Esophagus mucosa (tissue), 1 donor: ENCODE measurements around the gene RAB1B. TPM values are rescaled to one million over a fixed set of nuclear protein-coding genes. Genes with fewer than 3 reads are reported as not detected.
A peak's percentile ranks its signal among the peaks of the same experiment; 100 is the strongest.
"Not testable (repeated sequence)": the region's sequence is repeated elsewhere in the genome, so short reads cannot be mapped to it uniquely, and the experiment has no call there.

ENCODE experiments used
- ATAC-seq: fragments of 200-7000 bp; cut with Tn5 transposase; one replicate; pipeline ENCODE4 v1.9.1; 2020
- total RNA-seq: library from RNA; stranded (reverse); gene quantifications from one replicate; pipeline ENCODE4 v1.2.4, GENCODE V29; 2023
- donor health status: DM: yes; HTN: yes; CAD: no.

RAB1B gene
- total RNA-seq, 1 donor from 2014 or later, result 145 TPM

DNA sequence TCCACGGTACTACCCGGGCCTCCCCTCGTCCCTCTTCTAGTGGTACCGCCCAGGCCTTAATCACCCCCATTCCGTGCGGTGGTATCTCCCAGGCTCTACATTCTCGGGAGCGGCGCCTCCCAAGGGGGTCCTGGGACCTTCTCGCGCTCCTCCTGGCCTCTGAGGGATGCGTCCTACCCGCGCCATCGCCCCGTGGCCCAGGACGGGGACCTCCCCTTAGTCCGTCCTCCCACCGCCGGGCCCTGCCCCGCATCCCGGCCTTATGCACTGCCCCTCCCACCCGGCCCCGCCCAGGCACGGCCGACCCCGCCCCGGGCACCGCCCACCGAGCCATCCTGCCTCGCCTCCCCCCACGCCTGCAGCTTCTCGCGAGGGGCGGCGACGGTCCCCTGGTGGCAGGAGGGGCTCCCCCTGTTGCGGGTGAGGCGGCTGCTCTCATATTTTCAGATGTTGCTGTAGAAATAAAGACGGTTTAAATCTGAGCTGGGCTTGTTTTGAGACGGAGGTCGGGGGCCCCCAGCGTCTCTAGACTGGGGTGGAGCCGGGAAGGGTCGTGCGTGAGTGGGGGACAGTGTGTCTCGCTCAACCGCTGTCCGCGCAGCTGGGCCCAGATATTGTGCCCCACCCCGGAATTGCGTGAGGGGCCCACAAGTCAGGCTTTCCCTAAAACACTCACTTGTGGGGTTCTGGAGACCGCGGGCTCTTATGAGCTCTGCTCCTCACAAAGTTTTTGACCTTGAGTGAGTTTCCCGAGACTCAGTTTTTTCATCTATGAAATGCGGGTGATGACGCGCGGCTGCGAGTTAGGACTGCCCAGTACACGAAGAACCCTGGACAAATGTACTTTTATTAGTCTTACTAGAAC, 828 bp upstream of the RAB1B start:
- ATAC-seq, result peak; percentile 76

DNA sequence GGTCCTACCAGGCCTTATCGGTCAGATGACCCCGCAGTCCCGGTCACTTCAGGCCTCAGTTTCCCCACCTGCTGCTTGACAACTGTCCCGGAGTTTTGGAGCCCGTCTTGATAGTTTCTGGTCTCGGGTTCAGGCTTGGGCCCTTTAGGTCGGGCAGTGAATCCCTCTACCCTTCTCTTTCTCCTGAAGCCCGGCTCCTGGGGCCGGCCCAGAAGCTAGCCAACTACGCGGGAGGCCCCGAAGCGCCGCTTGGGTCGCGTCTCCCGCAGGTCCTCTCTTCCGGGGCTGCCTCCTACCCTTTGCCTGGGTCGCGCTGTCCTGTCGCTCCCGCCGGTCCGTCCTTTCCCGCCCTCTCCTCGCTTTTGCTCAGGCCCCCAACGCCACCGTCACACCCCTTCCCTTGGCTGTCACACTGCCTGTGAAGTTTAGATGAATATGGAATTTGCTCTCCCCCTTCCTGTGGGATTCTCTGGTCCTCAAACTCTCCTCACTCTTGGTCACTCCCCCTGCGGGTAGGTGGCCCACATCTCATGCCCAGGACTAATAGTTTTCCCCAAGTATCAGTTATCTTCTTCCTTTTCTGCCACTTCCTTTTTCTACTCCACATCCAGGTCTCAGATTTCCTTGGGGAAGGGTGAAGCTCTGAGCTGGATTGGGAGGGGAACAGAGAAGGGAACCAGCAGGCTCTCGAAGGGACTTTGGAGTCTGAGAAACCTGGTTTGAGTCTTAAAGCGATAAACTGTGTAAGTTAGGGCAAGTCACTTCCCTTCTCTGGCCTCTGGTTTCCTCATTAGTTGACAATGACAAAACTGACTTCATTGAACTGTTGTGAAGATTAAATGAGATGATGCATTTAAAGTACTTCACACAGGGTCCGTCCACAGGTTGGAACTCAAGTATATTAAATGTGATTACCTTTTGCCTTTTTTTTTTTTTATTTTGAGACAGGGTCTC, 790 bp downstream of the RAB1B start:
- ATAC-seq, result no peak

DNA sequence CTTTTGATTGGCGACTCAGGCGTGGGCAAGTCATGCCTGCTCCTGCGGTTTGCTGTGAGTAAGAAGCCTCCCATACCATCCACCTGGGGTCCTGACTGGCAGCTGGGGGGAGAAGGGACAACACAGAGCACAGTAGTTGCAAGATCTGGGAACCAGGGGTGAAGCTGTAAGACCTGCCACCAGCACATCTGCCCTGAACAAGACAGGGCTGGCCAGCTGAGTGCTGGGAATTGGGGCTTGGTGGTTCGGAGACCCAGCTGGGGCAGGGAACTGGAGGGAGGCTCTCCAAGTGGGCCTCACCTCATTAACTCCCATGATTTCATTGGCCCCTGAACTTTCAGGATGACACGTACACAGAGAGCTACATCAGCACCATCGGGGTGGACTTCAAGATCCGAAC, 3.4 kb downstream of the RAB1B start:
- no peak for ATAC-seq

DNA sequence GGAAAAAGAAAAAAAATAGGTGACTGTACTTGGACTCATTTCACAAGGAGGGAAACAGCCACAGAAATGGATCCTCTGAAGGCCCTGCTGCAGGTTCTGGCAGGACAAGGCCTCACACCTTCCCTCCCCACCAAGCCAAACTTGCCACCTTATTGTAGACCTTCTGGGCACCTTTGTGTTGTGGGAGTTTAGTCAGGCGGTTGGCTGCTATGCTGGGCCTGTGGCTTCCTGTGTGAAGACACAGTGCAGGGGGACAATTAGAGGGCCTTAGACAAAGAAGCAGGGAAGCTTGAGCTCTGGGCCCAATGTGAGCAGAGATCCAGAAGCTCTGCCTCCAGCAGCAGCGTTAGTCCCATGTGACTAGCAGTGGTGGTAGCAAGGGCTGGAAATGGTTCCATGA, 4.2 kb downstream of the RAB1B start:
- no peak for ATAC-seq

DNA sequence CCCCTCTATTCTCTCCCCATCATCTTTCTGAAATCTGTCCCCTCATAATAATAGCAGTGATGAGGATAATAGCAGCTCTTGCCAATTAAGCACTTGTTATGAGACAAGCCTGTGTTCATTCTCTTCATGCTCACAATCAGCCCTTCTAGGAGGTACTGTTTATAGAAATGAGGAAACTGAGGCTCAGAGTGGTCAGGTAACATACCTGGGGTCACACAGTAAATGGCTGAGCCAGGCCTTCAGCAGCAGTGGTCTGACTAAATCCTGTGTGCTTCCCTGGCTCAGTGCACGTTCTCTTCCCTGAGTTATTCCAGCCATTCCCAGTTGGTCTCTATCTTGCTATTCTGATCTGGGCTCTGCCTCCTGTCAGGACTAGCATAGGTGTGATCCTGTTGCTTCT, 5.8 kb downstream of the RAB1B start:
- no peak for ATAC-seq

DNA sequence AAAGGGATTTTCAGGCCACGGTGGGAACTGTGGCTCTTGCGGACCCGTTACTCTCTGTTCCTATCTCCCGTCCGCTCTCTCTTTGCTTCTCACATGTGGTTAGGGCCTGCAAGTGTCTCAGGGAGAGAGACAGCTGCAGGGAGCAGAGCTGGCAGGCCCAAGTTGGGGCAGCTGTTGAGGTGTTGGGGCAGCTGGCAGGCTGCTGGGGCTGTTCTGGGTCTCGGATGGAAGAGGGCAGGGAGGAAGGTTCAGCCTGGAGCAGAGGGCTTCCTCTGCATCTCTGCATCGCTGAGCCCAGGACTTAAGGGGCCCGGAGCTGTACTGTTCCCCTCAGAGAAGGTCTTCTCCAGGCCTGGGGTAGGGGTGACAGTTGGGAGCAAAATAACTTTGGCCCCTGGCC, 7.0 kb downstream of the RAB1B start:
- ATAC-seq, result no peak

DNA sequence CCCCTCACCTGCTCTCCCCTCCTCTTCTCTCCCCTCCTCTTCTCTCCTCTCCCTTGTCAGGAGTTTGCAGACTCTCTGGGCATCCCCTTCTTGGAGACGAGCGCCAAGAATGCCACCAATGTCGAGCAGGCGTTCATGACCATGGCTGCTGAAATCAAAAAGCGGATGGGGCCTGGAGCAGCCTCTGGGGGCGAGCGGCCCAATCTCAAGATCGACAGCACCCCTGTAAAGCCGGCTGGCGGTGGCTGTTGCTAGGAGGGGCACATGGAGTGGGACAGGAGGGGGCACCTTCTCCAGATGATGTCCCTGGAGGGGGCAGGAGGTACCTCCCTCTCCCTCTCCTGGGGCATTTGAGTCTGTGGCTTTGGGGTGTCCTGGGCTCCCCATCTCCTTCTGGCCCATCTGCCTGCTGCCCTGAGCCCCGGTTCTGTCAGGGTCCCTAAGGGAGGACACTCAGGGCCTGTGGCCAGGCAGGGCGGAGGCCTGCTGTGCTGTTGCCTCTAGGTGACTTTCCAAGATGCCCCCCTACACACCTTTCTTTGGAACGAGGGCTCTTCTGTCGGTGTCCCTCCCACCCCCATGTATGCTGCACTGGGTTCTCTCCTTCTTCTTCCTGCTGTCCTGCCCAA, 7.7 kb downstream of the RAB1B start:
- no peak for ATAC-seq

DNA sequence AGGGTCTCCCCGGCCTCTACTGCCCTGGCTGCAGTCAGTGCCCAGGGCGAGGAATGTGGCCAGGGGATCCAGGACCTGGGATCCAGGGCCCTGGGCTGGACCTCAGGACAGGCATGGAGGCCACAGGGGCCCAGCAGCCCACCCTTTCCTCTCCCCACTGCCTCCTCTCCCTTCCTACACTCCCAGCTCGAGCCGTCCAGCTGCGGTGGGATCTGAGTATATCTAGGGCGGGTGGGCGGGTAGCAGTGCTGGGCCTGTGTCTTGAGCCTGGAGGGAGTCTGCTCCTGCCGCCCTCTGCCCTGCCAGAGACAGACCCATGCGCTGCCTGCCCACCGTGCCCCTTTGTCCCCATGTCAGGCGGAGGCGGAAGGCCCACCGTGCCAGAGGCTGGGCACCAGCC, 8.2 kb downstream of the RAB1B start:
- ATAC-seq, result not testable (repeated sequence)

DNA sequence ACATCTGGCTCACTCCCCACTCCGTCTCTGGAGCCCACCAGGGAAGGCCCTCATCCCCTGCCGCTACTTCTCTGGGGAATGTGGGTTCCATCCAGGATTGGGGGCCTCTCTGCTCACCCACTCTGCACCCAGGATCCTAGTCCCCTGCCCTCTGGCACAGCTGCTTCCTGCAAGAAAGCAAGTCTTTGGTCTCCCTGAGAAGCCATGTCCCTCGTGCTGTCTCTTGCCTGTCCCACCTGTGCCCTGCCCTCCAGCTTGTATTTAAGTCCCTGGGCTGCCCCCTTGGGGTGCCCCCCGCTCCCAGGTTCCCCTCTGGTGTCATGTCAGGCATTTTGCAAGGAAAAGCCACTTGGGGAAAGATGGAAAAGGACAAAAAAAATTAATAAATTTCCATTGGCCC, 8.6 kb downstream of the RAB1B start:
- ATAC-seq, result not testable (repeated sequence)

DNA sequence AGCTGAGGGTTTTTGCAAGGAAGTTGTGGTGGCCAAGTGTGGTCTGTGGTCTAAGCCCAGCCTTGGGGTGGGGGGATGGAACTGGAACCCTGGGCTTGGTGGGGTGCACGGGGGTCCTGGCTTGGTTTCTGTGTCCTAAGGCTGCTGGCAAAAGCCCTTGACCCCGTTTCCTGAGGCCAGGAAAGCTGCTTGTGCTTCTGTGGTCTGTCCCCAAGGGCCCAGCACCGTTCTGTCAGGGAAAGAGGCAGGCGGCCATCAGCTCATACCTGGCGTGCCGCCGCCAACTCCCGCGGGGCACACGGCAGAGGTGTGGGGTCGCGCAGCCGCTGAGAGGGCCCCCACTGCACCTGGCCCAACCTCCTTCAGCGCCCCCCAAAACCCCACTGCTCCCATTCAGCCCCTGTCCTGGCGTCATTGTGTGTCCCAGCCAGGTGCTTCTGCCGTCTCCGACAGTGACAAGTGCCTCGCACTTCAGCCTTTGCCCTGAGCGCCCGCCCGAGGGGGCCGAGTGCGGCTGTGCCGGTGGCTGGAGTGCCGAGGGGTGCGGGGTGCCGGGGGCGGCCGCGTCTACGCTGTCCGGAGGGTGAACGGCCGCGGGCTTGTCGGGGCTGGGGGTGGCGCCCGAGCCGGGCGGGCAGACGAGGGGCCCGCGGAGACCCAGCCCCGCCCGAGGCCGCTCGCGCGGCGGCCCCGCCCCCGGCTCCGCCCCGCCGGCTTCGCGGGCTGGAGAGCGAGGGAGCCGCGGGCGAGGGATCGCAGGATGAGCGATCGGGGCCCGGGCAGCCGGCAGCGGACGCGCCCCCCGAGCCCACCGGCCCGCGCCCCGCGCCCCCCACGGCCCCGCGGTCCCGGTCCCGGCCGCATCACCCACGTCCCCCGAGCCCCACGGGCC, 9.3 kb downstream of the RAB1B start, which contains the start of gene CNIH2:
CNIH2 (plus strand) TSS at position 705 of the 892 bp plus-strand sequence. CDS start 282 bp downstream, outside the sequence.
- no peak for ATAC-seq

DNA sequence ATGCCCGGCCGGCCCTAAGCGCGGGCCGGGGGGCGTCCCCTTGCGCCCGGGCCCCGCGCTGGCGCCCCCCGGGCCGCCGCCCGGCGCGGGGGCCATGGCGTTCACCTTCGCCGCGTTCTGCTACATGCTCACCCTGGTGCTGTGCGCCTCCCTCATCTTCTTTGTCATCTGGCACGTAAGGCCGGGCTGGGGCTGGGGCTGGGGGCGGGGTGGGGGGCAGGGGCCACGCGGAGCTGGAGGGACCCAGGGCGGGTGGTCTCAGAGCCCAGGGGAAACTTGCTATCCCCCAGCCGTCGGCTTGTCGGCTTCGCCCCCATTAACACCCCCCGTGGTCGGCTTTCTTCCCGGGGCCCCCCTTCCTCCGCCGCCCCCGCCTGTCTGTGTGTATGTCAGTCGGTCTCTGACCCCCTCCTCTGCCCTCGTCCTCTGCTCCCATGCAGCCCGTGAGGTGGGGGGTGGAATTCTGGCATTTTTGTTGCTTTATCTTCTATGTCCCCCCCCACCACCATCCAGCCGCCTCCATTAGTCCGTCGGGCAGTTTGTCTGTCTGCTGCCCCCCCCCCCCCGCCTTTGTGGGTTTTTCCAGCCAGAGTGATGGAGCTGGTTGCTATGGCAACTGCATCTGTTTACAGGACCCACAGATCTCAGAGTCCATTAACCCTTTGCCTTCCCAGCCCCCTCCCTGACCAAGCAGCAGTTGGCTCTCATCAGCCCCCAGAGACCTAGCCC, 10.1 kb downstream of the RAB1B start:
- ATAC-seq, result no peak

DNA sequence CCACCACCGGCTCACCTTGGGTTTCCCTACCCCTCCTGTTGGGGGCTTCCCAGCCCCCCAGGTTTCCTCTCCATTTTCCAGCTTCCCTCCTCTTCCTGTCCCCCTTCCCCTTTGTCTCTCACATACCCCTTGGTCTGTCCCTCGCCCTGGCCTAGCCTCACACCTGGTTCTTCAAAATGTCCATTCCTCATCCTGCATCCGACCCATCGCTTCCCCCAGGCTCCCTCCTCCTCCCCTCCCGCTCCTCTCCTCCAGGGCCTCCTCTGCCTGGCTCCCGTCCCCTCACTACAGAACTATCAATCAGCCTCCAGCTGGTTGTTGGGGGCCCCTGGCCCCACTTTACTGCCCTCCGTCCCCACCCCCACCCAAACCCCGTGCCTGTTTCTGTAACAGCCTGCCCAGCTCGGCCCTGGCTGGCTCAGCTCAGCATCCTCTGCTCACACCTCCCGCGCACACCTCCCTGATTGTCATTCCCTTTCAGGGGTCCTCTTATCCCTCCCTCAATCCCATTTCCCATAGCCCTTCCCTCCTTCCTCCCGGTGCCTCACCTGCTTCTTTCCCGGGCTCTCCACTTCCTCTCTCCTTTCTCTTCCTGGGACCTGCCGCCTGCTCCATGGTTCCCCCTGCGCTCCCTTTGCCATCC, 10.8 kb downstream of the RAB1B start:
- ATAC-seq, result no peak

DNA sequence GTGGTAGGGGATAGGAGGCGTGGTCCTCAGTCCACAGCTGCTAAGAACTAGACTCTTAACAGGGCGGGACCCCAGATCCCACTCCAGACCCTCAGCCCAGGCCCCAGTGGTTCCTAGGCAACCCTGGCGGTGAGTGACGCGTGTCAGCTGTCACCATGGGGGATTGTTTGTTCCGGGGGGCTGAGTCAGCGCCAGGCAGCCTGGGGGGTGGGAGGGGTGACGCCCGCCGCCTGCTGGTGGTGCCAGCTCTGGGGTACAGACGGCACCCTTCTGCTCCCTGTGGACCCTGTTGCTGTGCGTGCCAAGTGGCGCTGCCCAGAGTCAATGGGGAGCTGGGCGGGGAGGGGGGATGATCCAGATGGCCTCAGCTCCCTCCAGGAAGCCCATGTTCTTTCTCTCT, 12.0 kb downstream of the RAB1B start:
- ATAC-seq, result no peak

DNA sequence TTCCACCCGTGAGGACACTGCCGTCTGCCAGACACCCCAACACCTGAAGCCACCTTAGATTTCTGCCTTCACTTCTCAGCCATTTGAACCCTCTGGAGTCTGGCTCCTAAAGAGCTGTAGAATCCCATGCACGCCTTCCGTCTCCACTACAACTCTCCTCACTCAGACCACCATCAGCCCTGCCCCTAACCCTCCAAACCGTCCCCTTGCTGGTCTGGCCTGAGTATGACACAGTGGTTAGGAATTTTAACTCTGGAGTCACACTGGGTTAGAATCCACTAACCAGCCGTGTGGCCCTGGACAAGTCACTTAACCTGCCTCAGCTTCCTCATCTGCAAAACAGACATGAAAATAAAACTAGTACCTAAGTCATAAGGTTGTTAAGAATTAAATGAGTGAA, 12.6 kb downstream of the RAB1B start:
- no peak for ATAC-seq

DNA sequence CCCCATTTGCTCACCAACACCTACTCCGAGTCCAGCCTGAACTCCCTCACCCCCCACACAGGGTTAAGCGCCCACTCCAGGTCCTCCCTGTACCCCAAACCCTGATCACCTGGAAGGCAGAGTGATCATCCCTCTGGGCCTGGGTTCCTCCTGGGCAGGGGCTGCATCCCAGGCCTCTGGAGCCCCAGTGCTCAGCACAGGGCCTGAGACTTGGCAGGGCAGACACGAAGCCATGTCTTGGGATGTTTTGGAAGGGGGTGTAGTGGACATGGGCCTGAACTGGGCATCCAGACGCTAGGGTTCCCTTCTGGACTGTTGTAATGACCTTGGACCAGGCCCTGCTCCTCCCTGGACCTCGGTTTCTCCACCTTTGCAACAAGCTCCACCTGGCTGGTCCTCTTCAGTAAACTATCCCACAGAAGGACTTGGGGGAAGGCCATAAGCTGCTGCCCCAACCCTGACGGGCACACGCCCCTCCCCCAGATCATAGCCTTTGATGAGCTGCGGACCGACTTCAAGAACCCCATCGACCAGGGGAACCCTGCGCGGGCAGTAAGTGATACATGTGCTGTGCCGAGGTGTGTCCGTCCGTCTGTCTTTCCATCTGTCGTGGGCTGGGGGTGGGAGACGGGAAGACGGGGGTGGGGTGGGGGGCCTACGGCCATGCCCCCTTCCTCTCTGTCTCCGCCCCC, 13.5 kb downstream of the RAB1B start:
- ATAC-seq, result no peak

DNA sequence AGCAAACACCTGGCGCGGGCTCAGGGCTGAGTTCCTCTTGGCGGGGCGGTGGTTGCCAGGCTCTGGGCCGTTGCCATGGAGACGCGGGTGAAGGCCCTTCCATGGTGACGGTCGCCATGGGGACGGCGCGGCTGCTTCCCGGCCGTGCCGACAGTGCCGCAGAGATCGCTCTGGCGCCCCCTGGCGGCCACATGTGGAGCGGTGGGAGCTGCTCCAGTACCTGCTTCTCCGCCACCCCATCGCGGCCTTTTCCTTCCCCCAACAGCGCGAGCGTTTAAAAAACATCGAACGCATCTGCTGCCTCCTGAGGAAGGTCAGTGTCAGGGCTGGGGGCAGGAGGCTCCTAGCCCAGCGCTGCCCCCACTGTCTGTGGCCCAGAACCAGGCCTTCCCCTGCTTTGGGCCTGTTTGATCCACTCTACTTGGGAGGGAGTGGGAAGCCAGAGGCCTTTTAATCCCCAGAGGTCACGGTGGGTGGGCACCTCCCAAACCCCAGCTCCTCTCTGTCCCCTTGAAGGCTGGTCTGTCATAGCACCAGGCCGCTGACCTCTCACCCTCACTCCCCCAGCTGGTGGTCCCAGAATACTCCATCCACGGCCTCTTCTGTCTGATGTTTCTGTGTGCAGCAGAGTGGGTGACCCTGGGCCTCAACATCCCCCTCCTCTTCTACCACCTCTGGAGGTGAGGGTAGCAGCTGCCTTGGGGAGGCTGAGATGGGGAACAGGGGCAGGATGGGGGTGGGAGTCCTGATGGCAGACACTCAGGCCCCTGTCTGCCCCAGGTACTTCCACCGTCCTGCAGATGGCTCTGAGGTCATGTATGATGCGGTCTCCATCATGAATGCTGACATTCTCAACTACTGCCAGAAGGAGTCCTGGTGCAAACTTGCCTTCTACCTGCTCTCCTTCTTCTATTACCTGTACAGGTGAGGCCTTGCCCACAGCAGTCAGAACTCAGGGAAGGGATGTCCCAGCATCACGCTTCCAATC, 14.3 kb downstream of the RAB1B start:
- ATAC-seq, result peak; percentile 87

DNA sequence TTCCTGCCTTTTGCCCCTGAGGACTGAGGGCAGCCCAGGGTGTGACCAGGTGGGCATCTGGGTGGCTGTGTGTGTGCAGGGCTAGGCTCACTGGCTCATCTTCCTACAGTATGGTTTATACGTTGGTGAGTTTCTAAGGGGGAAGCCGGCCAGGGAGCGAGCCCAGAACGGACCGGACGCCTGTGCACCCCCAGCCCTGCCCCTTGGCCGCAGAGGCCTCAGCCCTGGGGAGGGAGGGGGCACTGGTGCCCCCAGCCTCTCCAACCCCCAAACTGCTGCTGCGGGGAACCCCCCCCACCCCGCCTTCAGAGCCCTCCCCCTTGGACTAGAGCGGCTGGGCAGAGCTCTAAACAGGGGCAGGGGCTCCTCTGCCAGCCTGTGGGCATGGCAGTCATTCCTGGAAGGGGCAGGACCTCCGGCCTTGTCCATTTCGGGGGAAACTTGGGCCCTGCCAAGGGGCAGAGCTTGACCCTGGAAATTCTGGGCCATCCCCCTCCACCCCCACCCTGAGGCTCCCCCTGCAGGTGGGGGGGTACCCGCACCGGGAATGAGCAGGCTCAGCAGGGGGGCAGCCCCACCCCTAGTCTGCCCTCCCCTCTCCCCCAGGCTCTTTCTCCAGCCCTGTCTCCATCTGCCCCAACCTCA, 15.1 kb downstream of the RAB1B start:
- ATAC-seq, result no peak

DNA sequence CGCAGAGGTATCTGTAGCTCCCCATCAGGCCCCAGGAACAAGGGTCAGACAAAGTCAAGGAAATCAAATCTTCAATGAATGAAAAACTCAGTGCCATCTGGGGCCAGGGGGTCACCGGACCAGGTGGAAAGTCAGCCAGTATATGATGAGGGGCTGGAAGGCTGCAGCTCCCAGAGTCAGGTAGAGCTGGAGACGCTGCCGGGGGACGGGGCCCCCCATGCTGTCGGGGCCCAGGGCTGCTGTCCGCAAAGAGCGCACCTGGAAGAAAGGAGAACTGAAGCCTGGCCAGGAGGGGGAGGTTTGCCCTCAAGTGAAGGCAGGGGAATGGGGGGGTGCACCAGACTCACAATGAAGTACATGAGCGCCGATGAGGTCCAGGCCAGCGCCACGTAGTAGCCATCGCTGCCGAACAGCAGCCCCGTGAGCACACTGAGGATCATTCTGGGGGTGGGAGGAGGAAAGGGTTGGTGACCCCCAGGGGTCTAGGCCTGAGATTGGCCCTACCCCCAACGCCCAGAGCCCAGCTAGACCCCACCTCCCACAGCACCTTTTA, 16.2 kb downstream of the RAB1B start:
- ATAC-seq, result no peak
